Parathyroid adenoma (tissue), 2 donors: ENCODE data around the gene PRR15L.
A peak's percentile ranks its signal among the peaks of the same experiment; 100 is the strongest.

Experiments
- H2AFZ ChIP-seq: fragments of 300-600 bp; sonication (generic); one replicate; pipeline ENCODE4 v1.7.0; 2017; ENCODE audit warnings: antibody characterized with exemption, mild to moderate bottlenecking
- H3K27ac ChIP-seq: fragments of 300-600 bp; sonication (generic); one replicate; pipeline ENCODE4 v1.7.0; 2017
- H3K27me3 ChIP-seq: fragments of 300-600 bp; sonication (generic); one replicate; pipeline ENCODE4 v1.7.0; 2017; ENCODE audit warnings: low read length; ENCODE audit not compliant: control insufficient read depth, insufficient read depth
- H3K36me3 ChIP-seq: fragments of 300-600 bp; sonication (generic); one replicate; pipeline ENCODE4 v1.7.0; 2017; ENCODE audit warnings: low read length; ENCODE audit not compliant: control insufficient read depth, insufficient read depth
- H3K4me1 ChIP-seq: fragments of 300-600 bp; sonication (generic); one replicate; pipeline ENCODE4 v1.7.0; 2017; ENCODE audit warnings: control low read depth
- H3K4me2 ChIP-seq: fragments of 300-600 bp; sonication (generic); one replicate; pipeline ENCODE4 v1.7.0; 2017; ENCODE audit warnings: low read length
- H3K4me3 ChIP-seq: fragments of 300-600 bp; sonication (generic); one replicate; pipeline ENCODE4 v1.7.0; 2017; ENCODE audit warnings: low read depth, low read length
- H3K79me2 ChIP-seq: fragments of 300-600 bp; sonication (generic); one replicate; pipeline ENCODE4 v1.7.0; 2017; ENCODE audit warnings: control low read depth
- H3K9ac ChIP-seq: fragments of 300-600 bp; sonication (generic); one replicate; pipeline ENCODE4 v1.7.0; 2017; ENCODE audit warnings: mild to moderate bottlenecking
- H3K9me3 ChIP-seq: fragments of 300-600 bp; sonication (generic); one replicate; pipeline ENCODE4 v1.7.0; 2017; ENCODE audit warnings: low read length; ENCODE audit not compliant: control insufficient read depth
- CTCF ChIP-seq: fragments of 300-600 bp; sonication (generic); IDR thresholded peaks from one replicate; pipeline ENCODE4 v1.7.0; 2017; ENCODE audit warnings: antibody characterized with exemption, mild to moderate bottlenecking
- donor health status: primary hyperparathyroidism.

Gene PRR15L

GRCh38 chr17:47905221-47905733 lies 52.4 kb downstream of the PRR15L start:
- H3K4me1 ChIP-seq: peaks cover 9% of the 10 kb centered on the region
- no peak overlapping the region for H3K4me3 ChIP-seq
- H2AFZ ChIP-seq: peak overlapping the region; percentile 61
- H3K9ac ChIP-seq: no peak overlapping the region
- H3K27me3 ChIP-seq: no peaks in the 10 kb centered on the region
- no peaks in the 10 kb centered on the region for H3K36me3 ChIP-seq
- H3K79me2 ChIP-seq: peaks cover 32% of the 10 kb centered on the region
- H3K4me2 ChIP-seq: peak overlapping the region; percentile 1
- peak overlapping the region; percentile 63 for H3K27ac ChIP-seq
- H3K9me3 ChIP-seq: no peaks in the 10 kb centered on the region
- TF ChIP-seq CTCF: no peak

DNA sequence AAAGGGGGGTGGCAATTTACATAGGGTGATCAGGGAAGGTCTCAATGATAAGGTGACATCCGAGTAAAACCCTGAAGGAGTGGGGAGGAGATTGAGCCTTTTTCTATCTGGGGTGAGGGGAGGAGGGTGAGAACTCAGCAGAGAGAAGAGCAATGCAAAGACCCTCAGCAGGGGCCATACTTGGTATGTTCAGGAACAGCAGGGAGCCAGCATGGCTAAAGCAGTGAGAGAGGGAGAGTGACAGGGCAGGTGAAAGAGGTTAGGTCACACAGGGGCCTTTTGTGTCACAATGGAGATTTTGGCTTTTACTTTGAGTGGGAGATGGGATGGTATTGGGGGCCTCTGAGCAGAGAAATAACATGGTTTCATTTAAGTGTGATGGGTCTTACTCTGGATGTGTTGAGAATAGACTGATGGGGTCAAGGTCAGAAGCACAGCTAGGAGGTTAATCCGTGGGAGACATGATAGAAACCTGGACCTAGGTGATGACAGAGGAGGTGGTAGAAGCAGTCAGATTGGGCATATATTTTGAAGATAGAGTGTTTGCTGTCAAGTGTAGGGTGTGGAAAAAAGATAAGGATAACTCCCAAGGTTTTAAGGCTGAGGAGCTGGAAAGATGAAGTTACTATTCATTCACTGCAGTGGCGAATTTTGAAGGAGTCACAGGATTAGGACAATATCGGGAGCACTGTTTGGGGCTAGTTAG lies 55.5 kb downstream of the PRR15L start:
- Histone ChIP-seq H3K27me3 (no peaks in the 10 kb centered on the region), H2AFZ (no peak overlapping the region), H3K4me1 (peaks cover 18% of the 10 kb centered on the region), H3K9ac (no peak overlapping the region), H3K79me2 (peaks cover 33% of the 10 kb centered on the region), H3K36me3 (no peaks in the 10 kb centered on the region), H3K4me3 (no peak overlapping the region), H3K9me3 (no peaks in the 10 kb centered on the region), H3K4me2 (no peak overlapping the region), H3K27ac (no peak overlapping the region)
- no peak for TF ChIP-seq CTCF
